ENCODE results near the gene PAGE3.

The PAGE3 gene, protein sequence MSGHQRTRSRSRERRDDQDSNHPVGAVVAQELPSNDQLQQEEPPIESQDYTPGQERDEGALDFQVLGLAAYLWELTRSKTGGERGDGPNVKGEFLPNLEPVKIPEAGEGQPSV

GRCh38 chrX:55264816-55265215 is at the start of gene PAGE3:
PAGE3 (minus strand) TSS chrX:55264916; CDS start chrX:55263903, 1,013 bp downstream.
- ATAC-seq: no peak

GRCh38 chrX:55312655-55313054 is 47.9 kb upstream of the PAGE3 start:
- no peak for ATAC-seq

- ATAC-seq: no peak
These were observed 26.2 kb upstream of the PAGE3 start for GRCh38 chrX:55290963-55291362.

DNA sequence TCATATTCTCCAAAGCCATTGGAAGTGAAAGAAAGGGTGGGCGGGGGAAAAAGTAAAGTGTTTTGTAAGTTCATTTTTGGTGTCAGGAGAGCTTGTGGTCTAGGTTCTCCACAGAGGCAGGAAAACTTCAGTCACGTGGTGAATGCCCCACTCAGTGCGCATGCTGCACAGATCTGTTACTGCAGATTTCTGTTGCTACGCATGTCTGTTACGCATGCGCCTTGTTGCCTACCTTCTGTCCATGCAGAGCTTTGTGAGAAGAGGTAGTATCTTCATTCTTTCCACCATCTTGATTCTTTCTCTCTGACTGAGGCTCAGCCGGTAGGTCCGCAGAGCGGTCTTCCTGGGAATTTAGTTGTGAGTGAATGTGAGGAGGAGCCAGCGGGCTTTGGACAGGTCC is 15.1 kb upstream of the PAGE3 start:
- no peak for ATAC-seq

GRCh38 chrX:55260806-55261205 is 3.9 kb downstream of the PAGE3 start:
- ATAC-seq: no peak

DNA sequence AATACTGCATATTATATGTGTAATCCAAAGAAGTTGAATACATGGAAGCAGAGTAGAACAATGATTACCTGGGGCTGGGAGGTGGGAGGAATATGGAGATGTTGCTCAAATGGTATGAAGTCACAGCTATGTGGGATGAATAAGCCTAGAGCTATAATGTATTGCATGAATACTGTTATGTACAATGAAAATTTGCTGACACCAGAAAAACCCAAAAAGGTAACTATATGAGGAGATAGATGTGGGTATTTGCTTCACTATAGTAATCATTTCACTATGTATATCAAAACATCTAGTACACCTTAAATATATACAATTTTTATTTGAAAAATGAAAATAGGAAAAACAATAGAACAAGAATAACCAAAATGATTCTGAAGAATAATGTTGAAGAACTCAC is 11.2 kb downstream of the PAGE3 start:
- no peak for ATAC-seq

GRCh38 chrX:55240788-55241340 is 23.9 kb downstream of the PAGE3 start:
- ATAC-seq: no peak

GRCh38 chrX:55220119-55220794 is 44.5 kb downstream of the PAGE3 start, which contains the start of gene PAGE5:
PAGE5 (plus strand) TSS chrX:55220346; CDS start chrX:55221383, 1,037 bp downstream.
- no peak for ATAC-seq

DNA sequence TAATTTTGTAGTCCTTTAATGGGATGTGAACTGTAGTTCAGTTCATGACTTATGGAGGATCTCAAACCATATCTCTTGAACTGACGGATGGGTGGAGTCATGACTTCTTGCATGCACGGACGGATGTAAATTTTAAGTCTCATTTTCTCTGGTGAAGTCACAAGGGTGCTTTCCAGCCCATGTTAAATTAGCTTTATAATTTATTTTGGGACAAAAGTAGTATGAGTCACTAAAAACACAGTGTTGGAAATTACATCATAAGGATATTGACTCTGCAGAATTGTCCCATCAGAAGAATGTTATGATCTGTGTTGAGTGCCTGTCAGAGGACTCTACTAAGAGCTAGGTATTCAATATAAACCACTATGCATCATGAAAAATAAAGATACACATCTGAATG is 51.3 kb downstream of the PAGE3 start:
- ATAC-seq: peak; percentile 30 to 44

DNA sequence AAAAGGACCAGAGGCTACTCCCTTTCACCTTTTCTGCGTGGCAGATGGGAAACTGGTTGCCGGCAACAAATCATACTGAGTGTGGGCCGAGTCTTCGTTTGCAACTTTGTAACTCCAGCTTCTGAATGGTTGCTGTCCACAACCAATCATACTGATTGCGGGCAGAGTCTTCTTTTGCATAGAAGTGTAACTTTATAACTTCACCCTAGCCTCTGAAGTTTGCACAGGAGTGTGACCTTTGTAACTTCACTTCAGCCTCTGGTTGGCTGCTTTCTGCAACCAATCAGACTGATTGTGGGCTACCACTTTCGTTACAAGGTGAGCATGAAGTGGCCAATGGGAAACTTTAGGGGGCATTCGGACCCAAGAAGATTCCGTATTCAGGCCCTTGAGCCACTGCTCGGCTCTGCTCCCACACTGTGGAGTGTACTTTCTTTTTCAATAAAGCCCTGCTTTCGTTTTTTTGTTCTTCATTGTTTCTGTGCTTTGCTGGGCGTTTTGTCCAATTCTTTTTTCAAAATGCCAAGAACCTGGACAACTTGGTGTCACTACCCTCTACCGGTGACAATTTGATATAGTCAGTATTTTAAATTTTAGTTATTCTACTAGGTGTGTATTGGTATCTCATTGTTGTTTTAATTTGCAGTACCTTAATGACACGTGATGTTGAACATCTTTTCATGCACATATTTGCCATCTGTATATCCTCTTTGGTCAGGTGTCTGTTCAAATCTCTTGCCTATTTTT is 53.6 kb downstream of the PAGE3 start:
- no peak for ATAC-seq

Data from activated CD4-positive, CD25-positive, alpha-beta regulatory T cell treated with anti-CD3 and anti-CD28 coated beads, Interleukin-2, amount 50 U/mL, for 24 hours (primary cell).